Transverse colon (tissue), 4 donors: ENCODE data around the gene CCR5AS.

Experiments used
- DNase-seq: peaks from one replicate; pipeline ENCODE4 v3.0.0-alpha.2; 2019
- H3K27ac ChIP-seq, 4 donors: fragments of 200-600 bp; sonication (generic); 2 replicates each; pipeline ENCODE4 v1.5.1; 2016 to 2018; ENCODE audit warnings: inconsistent platforms in 4 of 4
- H3K27me3 ChIP-seq: fragments of 200-600 bp; sonication (generic); 2 replicates; pipeline ENCODE4 v1.5.1; 2017; ENCODE audit warnings: inconsistent platforms
- H3K36me3 ChIP-seq, 4 donors: fragments of 200-600 bp; sonication (generic); 2 replicates each; pipeline ENCODE4 v1.5.1; 2017 to 2019; ENCODE audit warnings: inconsistent platforms in 4 of 4
- H3K4me1 ChIP-seq, 4 donors: fragments of 200-600 bp; sonication (generic); 2 replicates each; pipeline ENCODE4 v1.5.1; 2017 to 2020; ENCODE audit warnings: inconsistent platforms in 4 of 4
- H3K4me3 ChIP-seq, 4 donors: fragments of 200-600 bp; sonication (generic); 1 replicate in 1 of 4; 2 replicates in 3 of 4; pipeline versions ENCODE4 v1.5.1 to v1.6.1; 2017 to 2019; ENCODE audit warnings: inconsistent platforms in 4 of 4
- H3K9me3 ChIP-seq, 2 donors: fragments of 200-600 bp; sonication (generic); 2 replicates each; pipeline ENCODE4 v1.5.1; 2017 to 2019; ENCODE audit warnings: inconsistent platforms in 2 of 2
- EP300 ChIP-seq: sonication (generic); formaldehyde crosslinking; IDR thresholded peaks from one replicate; pipeline ENCODE4 v1.6.1; 2017; ENCODE audit warnings: antibody characterized with exemption, low read depth
- POLR2A ChIP-seq: fragments of 450-650 bp; IDR thresholded peaks from one replicate; pipeline ENCODE4 v1.6.1; 2016; ENCODE audit warnings: antibody characterized with exemption, mild to moderate bottlenecking, moderate library complexity
- POLR2AphosphoS5 ChIP-seq, 3 donors: sonication (generic); formaldehyde crosslinking; IDR thresholded peaks; one replicate each; pipeline ENCODE4 v1.6.1; 2016; ENCODE audit warnings: antibody characterized with exemption in 3 of 3
- WGBS, 2 donors: methylation state at CpG; one replicate each; pipeline ENCODE4 v1.1.5; 2018; ENCODE audit warnings: low coverage in 1 of 2; 5-methylcytosine and 5-hydroxymethylcytosine counted together
- in situ Hi-C, 4 donors: fragments of 200-750 bp; cut with MboI; loops; one replicate each; pipeline versions ENCODE4 v1.15.0 to v1.15.1; 2017; ENCODE audit warnings: low sequenced_read_pairs in 3 of 4, low pct_ligation_motif_present in 1 of 4, low pct_unique_long_range_greater_than_20kb in 1 of 4
- intact Hi-C: fragments of 100-400 bp; cut with DNase I; formaldehyde crosslinking; loops from one replicate; pipeline ENCODE4 v1.15.1; 2023; ENCODE audit warnings: low total_unique reads
- TF ChIP-seq, protein P1 (sequence below), 5 experiments: fragments of 200-600 bp in 3 of 5; fragments of 450-650 bp in 2 of 5; sonication (generic) in 3 of 5; IDR thresholded peaks; 1 replicate in 2 of 5; 2 replicates in 3 of 5; pipeline ENCODE4 v1.5.1; 2016 to 2017; ENCODE audit warnings: antibody characterized with exemption in 5 of 5, inconsistent platforms in 3 of 5, mild to moderate bottlenecking in 2 of 5, moderate library complexity in 1 of 5

CCR5AS gene

DNA sequence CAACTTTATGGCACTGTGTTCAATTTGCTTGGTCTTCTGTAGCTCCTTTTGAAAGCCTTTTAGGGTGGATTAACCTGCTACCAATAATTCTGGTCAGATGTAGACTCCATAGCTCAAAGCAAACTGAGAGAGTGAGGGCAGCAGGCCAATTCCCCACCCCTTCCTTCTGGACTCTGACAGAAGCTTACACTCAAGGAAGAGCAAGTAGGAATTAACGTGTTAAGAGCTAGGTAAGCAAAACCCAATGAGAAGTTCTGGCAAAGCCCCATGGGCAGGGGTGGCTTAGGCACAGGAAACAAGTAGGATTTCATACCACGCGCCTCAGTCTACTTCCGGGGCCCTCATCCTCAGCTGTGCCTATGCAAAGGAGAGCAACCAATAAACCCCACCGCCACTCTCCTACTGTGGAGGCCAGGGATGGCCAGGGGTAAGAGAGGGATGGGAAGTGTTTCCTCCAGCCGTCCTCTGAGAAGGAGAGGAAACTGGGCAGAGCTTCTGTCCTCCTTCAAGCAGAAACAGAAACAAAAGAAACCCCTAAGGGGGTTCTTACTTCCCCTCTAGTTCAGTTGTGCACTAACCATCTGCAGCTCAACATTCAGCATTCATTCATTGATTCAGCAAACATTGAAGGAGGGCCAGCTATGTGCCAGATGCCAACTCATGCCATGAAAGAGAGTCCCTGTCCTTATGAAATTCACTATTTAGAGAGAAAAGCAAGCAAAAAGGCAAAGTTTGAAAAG lies 23.5 kb downstream of the CCR5AS start:
- 59% methylated on average over 6 of the region's 6 CpGs; no CpG with 5 or more reads in 1 of the 2 donors for WGBS, 2 donors
- Histone ChIP-seq H3K27me3 (no peaks in the 10 kb centered on the region), H3K36me3 (no peaks in the 10 kb centered on the region), H3K4me3 (no peak overlapping the region), H3K9me3 (no peaks in the 10 kb centered on the region), H3K4me1 (peaks cover 0 to 39% (median 17%) of the 10 kb centered on the region in 4 donors), H3K27ac (peak overlapping the region in 3 of 4 donors; percentile 41 to 43 (median 42))
- intact Hi-C loops, result no loop called here
- TF ChIP-seq, protein P1, sequence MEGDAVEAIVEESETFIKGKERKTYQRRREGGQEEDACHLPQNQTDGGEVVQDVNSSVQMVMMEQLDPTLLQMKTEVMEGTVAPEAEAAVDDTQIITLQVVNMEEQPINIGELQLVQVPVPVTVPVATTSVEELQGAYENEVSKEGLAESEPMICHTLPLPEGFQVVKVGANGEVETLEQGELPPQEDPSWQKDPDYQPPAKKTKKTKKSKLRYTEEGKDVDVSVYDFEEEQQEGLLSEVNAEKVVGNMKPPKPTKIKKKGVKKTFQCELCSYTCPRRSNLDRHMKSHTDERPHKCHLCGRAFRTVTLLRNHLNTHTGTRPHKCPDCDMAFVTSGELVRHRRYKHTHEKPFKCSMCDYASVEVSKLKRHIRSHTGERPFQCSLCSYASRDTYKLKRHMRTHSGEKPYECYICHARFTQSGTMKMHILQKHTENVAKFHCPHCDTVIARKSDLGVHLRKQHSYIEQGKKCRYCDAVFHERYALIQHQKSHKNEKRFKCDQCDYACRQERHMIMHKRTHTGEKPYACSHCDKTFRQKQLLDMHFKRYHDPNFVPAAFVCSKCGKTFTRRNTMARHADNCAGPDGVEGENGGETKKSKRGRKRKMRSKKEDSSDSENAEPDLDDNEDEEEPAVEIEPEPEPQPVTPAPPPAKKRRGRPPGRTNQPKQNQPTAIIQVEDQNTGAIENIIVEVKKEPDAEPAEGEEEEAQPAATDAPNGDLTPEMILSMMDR (IDR thresholded peaks at IDR 0.05), result no peak
- TF ChIP-seq POLR2AphosphoS5 (IDR thresholded peaks at IDR 0.05), result no peak
- no peak for TF ChIP-seq EP300
- no peak for TF ChIP-seq POLR2A
- in situ Hi-C loops, result loop anchor here in 1 of 4 donors (25.0 kb wide), 1 partner anchor 446 kb away; the partner anchor contains the start of gene CXCR6
- peak; percentile 77 for DNase-seq

DNA sequence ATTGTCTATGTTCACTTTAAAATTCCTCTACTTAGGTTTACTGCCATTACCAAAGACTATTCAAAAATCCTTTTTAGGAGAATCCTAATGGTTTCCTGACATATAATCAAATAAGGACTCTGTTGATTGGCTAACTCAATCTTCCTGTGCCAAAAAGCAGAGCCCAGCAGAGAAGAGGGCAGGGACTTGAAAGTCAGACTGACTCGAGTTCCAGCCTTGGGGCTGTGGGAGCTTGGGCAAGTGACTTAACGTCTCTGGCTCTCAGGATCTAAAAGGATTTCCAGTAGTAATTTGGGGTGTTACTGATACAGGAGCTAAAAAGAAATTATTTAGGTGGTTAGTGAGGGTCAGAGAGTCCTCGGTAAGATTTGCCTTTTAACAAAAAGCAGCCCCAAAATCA lies 25.2 kb downstream of the CCR5AS start:
- H3K4me3 ChIP-seq, result no peak overlapping the region
- no peak for DNase-seq
- H3K27me3 ChIP-seq, result no peaks in the 10 kb centered on the region
- TF ChIP-seq POLR2AphosphoS5 (IDR thresholded peaks at IDR 0.05) (no peak), EP300 (no peak), POLR2A (no peak)
- TF ChIP-seq, protein P1 (IDR thresholded peaks at IDR 0.05), result no peak
- H3K27ac ChIP-seq, result no peak overlapping the region
- H3K9me3 ChIP-seq, result no peaks in the 10 kb centered on the region
- peaks cover 0 to 39% (median 17%) of the 10 kb centered on the region in 4 donors for H3K4me1 ChIP-seq
- intact Hi-C loops, result no loop called here
- in situ Hi-C loops, result loop anchor here in 1 of 4 donors (25.0 kb wide), 1 partner anchor 444 kb away; the partner anchor contains the start of gene CXCR6
- WGBS, 2 donors, result 63% methylated on average over 3 of the region's 3 CpGs; no CpG with 5 or more reads in 1 of the 2 donors
- no peaks in the 10 kb centered on the region for H3K36me3 ChIP-seq

DNA sequence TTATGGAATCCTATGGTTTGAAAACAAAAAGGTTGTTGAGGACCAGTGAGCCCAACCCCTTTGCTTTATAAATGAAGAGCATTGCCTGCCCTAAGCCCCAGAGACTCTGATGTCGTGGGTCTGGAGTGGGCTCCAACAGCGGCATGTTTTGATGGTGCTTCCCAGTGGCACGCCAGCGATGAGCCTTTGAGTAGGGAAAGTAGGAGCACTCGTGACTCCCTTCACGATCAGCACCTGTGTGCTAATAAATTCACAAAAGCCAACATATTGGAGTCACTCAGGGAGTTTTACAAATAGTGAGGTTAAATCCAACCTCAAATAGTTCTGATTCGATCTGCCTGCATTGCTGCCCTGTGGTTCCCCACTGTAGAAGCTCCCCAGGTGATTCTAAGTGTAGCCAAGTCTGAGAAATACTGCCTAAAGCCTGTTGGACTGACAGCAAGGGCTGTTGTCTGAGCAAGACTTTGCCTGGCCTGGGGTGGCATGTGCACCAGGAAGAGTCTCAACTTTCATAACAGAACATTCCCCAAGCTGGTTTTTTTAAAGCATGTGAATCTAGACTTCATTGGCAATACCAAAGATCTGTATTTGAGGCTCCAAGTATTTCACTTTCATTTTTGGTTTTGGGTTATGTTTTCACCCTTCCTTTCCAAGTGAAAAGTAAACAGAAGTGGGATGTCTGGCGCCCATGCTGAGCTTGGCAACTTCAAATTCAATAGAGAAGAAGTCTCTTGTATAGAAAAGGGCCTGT lies 26.2 kb downstream of the CCR5AS start:
- no peak overlapping the region for H3K27ac ChIP-seq
- H3K4me3 ChIP-seq, result no peak overlapping the region
- peaks cover 0 to 34% (median 13%) of the 10 kb centered on the region in 4 donors for H3K4me1 ChIP-seq
- no peaks in the 10 kb centered on the region for H3K27me3 ChIP-seq
- in situ Hi-C loops, result loop anchor here in 1 of 4 donors (25.0 kb wide), 1 partner anchor 443 kb away; the partner anchor contains the start of gene CXCR6
- no peak for DNase-seq
- TF ChIP-seq POLR2A (no peak), EP300 (no peak)
- TF ChIP-seq, protein P1 (IDR thresholded peaks at IDR 0.05), result no peak
- intact Hi-C loops, result no loop called here
- WGBS, 2 donors, result 50 to 75% methylated on average over 2 to 8 of the region's 8 CpGs
- H3K9me3 ChIP-seq, result no peaks in the 10 kb centered on the region
- no peaks in the 10 kb centered on the region for H3K36me3 ChIP-seq

DNA sequence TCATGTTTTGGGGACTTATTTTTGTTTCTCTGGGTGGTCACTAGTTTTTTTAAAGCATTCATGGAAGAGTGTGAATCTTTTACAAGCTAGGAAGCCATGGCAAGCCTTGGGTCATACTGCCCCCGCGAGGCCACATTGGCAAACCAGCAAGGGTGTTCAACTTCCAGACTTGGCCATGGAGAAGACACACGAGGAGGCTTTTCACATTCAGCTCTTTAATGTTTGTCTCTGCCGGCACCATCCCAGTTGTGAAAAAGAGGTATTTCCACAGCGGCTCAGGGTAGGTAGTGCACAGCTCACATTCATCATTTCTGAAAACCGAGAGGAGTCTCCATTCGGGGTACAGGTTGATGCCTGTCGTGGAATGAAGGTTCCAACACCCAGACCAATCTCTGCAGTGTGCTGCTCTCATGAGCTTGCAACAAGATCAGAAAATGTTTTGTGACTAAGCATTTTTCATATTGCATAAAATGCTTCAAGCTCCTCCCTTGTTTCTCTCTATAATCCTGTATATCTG lies 28.4 kb downstream of the CCR5AS start:
- intact Hi-C loops, result no loop called here
- 53 to 100% methylated on average over 1 to 8 of the region's 8 CpGs for WGBS, 2 donors
- DNase-seq, result peak; percentile 76
- TF ChIP-seq, protein P1 (IDR thresholded peaks at IDR 0.05), result peak; percentile 46 to 61 (median 58)
- no peak for TF ChIP-seq POLR2A
- no peaks in the 10 kb centered on the region for H3K36me3 ChIP-seq
- in situ Hi-C loops, result loop anchor here in 2 of 4 donors (10.0 to 25.0 kb wide), 2 partner anchors 294 to 441 kb away; partner anchors contain the start of gene CXCR6 (in 1 of the 2)
- H3K4me1 ChIP-seq, result peaks cover 0 to 22% (median 8%) of the 10 kb centered on the region in 4 donors
- no peak overlapping the region for H3K4me3 ChIP-seq
- H3K27ac ChIP-seq, result no peak overlapping the region
- H3K9me3 ChIP-seq, result no peaks in the 10 kb centered on the region
- H3K27me3 ChIP-seq, result no peaks in the 10 kb centered on the region
